Body of pancreas (tissue), 4 donors: ENCODE data around the gene TYW1.
"Not testable (repeated sequence)": the region's sequence is repeated elsewhere in the genome, so short reads cannot be mapped to it uniquely, and the experiment has no call there.

Experiments
- POLR2A ChIP-seq, 3 donors: fragments of 450-650 bp; IDR thresholded peaks; one replicate each; pipeline ENCODE4 v1.6.1; 2016; ENCODE audit warnings: antibody characterized with exemption in 3 of 3, mild to moderate bottlenecking in 2 of 3
- TF ChIP-seq, protein P1 (sequence below), 7 experiments: fragments of 450-650 bp in 4 of 7; fragments of 200-600 bp in 3 of 7; sonication (generic) in 3 of 7; IDR thresholded peaks; one replicate each; pipeline ENCODE4 v1.5.1; 2016 to 2019; ENCODE audit warnings: antibody characterized with exemption in 7 of 7

DNA sequence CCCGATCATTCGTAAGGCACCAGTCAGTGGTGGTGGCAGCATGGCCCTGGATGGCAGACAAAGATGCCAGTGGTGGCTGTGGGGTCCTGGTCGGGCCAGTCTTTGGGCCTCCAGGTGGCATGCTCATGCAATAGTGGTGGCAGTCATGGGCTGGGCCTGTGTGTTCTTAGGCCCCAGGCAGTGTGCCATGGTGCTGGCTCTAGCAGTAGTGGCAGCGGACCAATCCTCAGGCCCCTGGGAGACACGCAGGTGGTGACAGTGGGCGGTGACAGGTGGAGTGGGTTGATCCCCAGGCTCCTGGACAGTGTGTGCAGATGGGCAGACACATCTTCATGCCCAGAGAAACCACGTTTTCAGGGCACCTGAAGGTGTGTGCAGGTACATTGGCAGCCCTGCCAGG is 159.4 kb downstream of the TYW1 start:
- TF ChIP-seq, protein P1, sequence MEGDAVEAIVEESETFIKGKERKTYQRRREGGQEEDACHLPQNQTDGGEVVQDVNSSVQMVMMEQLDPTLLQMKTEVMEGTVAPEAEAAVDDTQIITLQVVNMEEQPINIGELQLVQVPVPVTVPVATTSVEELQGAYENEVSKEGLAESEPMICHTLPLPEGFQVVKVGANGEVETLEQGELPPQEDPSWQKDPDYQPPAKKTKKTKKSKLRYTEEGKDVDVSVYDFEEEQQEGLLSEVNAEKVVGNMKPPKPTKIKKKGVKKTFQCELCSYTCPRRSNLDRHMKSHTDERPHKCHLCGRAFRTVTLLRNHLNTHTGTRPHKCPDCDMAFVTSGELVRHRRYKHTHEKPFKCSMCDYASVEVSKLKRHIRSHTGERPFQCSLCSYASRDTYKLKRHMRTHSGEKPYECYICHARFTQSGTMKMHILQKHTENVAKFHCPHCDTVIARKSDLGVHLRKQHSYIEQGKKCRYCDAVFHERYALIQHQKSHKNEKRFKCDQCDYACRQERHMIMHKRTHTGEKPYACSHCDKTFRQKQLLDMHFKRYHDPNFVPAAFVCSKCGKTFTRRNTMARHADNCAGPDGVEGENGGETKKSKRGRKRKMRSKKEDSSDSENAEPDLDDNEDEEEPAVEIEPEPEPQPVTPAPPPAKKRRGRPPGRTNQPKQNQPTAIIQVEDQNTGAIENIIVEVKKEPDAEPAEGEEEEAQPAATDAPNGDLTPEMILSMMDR (IDR thresholded peaks at IDR 0.05), result not testable (repeated sequence)
- TF ChIP-seq POLR2A (IDR thresholded peaks at IDR 0.05), result not testable (repeated sequence)
